Adrenal gland (tissue), 5 donors: ENCODE measurements around the gene OPN4.

Experiments
- POLR2A ChIP-seq, 2 donors: fragments of 450-650 bp; IDR thresholded peaks; one replicate each; pipeline ENCODE4 v1.6.1; 2017; ENCODE audit warnings: antibody characterized with exemption in 2 of 2, mild to moderate bottlenecking in 2 of 2, moderate library complexity in 1 of 2
- TF ChIP-seq, protein P1 (sequence below), 6 experiments: fragments of 450-650 bp in 4 of 6; fragments of 200-600 bp in 2 of 6; sonication (generic) in 1 of 6; IDR thresholded peaks; 1 replicate in 5 of 6; 2 replicates in 1 of 6; pipeline versions ENCODE4 v1.5.1 to v1.8.0; 2016 to 2021; ENCODE audit warnings: antibody characterized with exemption in 6 of 6, mild to moderate bottlenecking in 2 of 6, moderate library complexity in 1 of 6
- donor health status: DM: no; HTN: no; CAD: no.

DNA sequence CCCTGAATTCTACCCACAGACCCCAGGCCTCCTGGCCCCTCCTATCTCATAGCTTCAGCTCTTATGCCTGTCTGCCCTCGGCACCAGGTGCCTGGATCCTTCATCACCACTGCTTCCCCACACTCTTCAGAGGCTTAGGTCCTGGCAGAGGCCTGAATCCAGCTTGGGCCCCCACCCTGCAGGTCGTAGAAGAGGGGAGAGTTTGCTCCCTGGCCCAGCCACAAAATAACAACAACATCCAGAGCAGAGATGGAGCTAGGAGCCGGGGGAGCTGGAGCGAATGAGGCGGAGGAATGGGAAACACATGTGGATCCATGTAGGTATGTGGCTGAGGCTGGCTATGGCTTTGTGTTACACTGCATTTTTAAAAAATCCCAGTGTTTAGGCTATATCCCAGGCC is 7.8 kb upstream of the OPN4 start:
- TF ChIP-seq, protein P1, sequence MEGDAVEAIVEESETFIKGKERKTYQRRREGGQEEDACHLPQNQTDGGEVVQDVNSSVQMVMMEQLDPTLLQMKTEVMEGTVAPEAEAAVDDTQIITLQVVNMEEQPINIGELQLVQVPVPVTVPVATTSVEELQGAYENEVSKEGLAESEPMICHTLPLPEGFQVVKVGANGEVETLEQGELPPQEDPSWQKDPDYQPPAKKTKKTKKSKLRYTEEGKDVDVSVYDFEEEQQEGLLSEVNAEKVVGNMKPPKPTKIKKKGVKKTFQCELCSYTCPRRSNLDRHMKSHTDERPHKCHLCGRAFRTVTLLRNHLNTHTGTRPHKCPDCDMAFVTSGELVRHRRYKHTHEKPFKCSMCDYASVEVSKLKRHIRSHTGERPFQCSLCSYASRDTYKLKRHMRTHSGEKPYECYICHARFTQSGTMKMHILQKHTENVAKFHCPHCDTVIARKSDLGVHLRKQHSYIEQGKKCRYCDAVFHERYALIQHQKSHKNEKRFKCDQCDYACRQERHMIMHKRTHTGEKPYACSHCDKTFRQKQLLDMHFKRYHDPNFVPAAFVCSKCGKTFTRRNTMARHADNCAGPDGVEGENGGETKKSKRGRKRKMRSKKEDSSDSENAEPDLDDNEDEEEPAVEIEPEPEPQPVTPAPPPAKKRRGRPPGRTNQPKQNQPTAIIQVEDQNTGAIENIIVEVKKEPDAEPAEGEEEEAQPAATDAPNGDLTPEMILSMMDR (IDR thresholded peaks at IDR 0.05), result no peak
- no peak for TF ChIP-seq POLR2A (IDR thresholded peaks at IDR 0.05)
